ENCODE measurements around the gene ZNF408. TPM values are rescaled to one million over a fixed set of nuclear protein-coding genes. Genes with fewer than 3 reads are reported as not detected.

The ZNF408 gene
- total RNA-seq, 1 experiment from 2014 or later: 19.8 TPM

GRCh38 chr11:46671958-46672315 lies 28.9 kb upstream of the ZNF408 start:
- CTCF ChIA-PET: no interaction called here
- in situ Hi-C loops (cut with HindIII; ENCODE audit: low pct_unique_long_range_greater_than_20kb, low sequenced_read_pairs): no loop called here

DNA sequence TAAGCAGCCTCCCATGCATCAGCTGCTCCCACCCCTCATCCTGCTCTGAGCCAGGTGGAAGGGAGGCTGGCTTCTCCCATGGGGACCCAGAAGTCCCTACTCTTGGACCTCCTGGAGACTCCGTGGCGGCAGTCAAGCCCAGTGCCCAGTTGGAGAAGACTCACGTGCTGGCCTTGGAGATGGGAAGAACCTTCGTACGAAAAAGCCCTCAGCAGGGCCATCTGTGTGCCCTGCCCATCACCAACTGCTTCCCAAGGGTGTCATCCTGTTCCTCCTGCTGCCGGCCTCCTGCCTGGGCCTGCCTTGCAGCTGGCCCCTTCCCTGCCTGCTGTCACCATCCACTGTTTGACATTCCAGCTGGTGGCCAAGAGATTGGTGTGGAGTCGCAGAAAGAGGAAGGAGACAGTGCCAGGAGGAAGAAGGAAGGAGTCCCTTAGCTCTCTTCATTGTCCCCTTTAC lies 28.4 kb upstream of the ZNF408 start:
- peaks cover 6% of the 10 kb centered on the region for H3K36me3 ChIP-seq (ENCODE audit: control insufficient read depth, insufficient read depth, low read length)
- no peaks in the 10 kb centered on the region for H3K9me3 ChIP-seq (ENCODE audit: control insufficient read depth, insufficient read depth, low read depth, low read length)
- H3K27ac ChIP-seq (ENCODE audit: low read length): no peak overlapping the region
- BruUV-seq (replicated peaks): no TSS peak
- DNase-seq (ENCODE audit: low read depth, low spot score) (no peak), ATAC-seq (no peak)
- peaks cover 8% of the 10 kb centered on the region for H3K4me1 ChIP-seq (ENCODE audit: control insufficient read depth, insufficient read depth, low read length)
- ChIA-PET CTCF (no interaction called here), POLR2A (interaction anchor here (0.5 kb wide), 1 partner anchor 52 kb away, joined by 8 read pairs; no protein-coding TSS in a partner anchor)
- H3K27me3 ChIP-seq (ENCODE audit: control insufficient read depth, insufficient read depth, low read length): no peaks in the 10 kb centered on the region
- in situ Hi-C loops (cut with HindIII; ENCODE audit: low pct_unique_long_range_greater_than_20kb, low sequenced_read_pairs): no loop called here
- no peak overlapping the region for H3K4me3 ChIP-seq (ENCODE audit: low read depth in 2 of 2, low read length in 2 of 2)
- intact Hi-C loops (cut with micrococcal nuclease; ENCODE audit: unreplicated experiment): no loop called here
- TF ChIP-seq CTCF (IDR thresholded peaks at IDR 0.05): no peak
- TF ChIP-seq SIN3A (IDR thresholded peaks at IDR 0.05; ENCODE audit: borderline replicate concordance, insufficient read depth, low read depth, low read length): no peak
- TF ChIP-seq, protein P1, sequence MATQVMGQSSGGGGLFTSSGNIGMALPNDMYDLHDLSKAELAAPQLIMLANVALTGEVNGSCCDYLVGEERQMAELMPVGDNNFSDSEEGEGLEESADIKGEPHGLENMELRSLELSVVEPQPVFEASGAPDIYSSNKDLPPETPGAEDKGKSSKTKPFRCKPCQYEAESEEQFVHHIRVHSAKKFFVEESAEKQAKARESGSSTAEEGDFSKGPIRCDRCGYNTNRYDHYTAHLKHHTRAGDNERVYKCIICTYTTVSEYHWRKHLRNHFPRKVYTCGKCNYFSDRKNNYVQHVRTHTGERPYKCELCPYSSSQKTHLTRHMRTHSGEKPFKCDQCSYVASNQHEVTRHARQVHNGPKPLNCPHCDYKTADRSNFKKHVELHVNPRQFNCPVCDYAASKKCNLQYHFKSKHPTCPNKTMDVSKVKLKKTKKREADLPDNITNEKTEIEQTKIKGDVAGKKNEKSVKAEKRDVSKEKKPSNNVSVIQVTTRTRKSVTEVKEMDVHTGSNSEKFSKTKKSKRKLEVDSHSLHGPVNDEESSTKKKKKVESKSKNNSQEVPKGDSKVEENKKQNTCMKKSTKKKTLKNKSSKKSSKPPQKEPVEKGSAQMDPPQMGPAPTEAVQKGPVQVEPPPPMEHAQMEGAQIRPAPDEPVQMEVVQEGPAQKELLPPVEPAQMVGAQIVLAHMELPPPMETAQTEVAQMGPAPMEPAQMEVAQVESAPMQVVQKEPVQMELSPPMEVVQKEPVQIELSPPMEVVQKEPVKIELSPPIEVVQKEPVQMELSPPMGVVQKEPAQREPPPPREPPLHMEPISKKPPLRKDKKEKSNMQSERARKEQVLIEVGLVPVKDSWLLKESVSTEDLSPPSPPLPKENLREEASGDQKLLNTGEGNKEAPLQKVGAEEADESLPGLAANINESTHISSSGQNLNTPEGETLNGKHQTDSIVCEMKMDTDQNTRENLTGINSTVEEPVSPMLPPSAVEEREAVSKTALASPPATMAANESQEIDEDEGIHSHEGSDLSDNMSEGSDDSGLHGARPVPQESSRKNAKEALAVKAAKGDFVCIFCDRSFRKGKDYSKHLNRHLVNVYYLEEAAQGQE (IDR thresholded peaks at IDR 0.05; ENCODE audit: insufficient read depth in 1 of 2, low read depth in 2 of 2, low read length in 1 of 2): no peak
- no peak for TF ChIP-seq POLR2AphosphoS5 (IDR thresholded peaks at IDR 0.05; ENCODE audit: low read depth, low read length)
- no peak for TF ChIP-seq TCF7L2 (IDR thresholded peaks at IDR 0.05; ENCODE audit: low read depth, low read length)

More at GRCh38 chr11:46671958-46672315, 28.9 kb upstream of the ZNF408 start:
- intact Hi-C loops (cut with micrococcal nuclease; ENCODE audit: unreplicated experiment): no loop called here
- peaks cover 8% of the 10 kb centered on the region for H3K4me1 ChIP-seq (ENCODE audit: control insufficient read depth, insufficient read depth, low read length)
- no peak overlapping the region for H3K4me3 ChIP-seq (ENCODE audit: low read depth in 2 of 2, low read length in 2 of 2)
- no TSS peak for BruUV-seq (replicated peaks)
- no peak for TF ChIP-seq POLR2AphosphoS5 (IDR thresholded peaks at IDR 0.05; ENCODE audit: low read depth, low read length)
- TF ChIP-seq CTCF (IDR thresholded peaks at IDR 0.05): no peak
- no peak for TF ChIP-seq SIN3A (IDR thresholded peaks at IDR 0.05; ENCODE audit: borderline replicate concordance, insufficient read depth, low read depth, low read length)
- no peaks in the 10 kb centered on the region for H3K27me3 ChIP-seq (ENCODE audit: control insufficient read depth, insufficient read depth, low read length)
- ATAC-seq (no peak), DNase-seq (ENCODE audit: low read depth, low spot score) (no peak)
- no peak overlapping the region for H3K27ac ChIP-seq (ENCODE audit: low read length)
- no peaks in the 10 kb centered on the region for H3K9me3 ChIP-seq (ENCODE audit: control insufficient read depth, insufficient read depth, low read depth, low read length)
- peaks cover 6% of the 10 kb centered on the region for H3K36me3 ChIP-seq (ENCODE audit: control insufficient read depth, insufficient read depth, low read length)
- POLR2A ChIA-PET: interaction anchor here (0.5 kb wide), 1 partner anchor 53 kb away, joined by 8 read pairs; no protein-coding TSS in a partner anchor

Measured in Panc1 (cell line).